Measurements from ENCODE around the gene ESAM.

The ESAM gene

GRCh38 chr11:124769806-124770774 is 8.0 kb upstream of the ESAM start:
- DNase-seq: no peak

- DNase-seq: no peak
These were observed 6.8 kb upstream of the ESAM start for GRCh38 chr11:124768914-124769313.

DNA sequence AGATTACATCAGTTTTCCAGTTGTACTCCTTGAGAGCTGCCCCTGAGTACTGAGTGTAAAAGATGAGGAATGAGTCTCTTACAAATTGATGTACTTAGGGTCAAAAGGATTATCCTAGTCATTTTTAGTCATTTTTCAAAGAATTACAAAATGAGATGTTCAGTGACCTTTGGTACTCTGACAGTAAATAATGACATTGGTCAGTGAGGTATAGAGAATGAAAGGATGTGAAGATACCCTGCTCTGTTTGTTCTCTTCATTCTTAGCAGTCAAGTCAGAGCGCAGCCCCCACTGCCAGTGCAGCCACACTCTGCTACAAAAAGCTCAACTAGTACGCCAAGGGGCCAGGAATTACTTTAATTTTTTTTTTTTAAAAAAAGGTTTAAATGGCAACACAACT is 4.1 kb upstream of the ESAM start:
- DNase-seq: no peak

DNA sequence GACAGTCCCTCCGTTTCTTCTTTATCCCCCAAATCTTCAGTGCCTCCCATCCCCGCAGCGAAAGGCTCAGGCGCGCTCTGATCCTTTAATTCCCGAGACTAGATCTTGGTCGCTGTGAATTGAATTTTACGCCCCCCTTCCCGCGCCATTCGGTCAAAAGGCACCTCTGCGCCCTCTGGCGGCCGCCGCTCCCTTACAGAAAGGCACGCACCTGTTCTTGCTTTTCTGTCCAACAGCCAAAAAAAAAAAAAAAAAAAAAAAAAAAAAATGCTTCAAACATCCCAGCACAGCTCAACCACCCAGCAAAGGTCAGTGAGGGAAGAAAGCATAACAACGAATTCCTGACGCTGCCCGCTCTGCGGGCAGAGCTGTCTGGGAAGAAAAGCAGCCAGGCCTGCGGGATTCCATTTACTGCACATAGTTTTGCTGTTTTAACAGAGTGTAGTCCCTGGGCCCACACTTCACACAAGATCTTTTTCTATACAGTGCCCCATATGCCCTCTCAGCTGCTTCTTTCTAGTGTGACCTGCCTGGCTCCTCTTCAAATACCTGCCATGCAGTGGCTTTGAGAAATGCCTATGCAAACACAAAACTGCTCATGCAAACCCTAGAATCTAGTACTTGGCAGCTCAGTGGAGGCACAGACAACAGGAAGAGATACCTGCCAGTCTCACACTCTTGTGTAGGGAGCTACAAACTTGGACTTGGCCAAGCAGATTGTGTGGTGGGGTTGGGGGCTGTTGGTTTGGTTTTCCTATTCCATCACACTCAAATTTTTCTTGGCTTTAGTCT is 1.3 kb upstream of the ESAM start:
- peak; percentile 89 to 91 for DNase-seq

DNA sequence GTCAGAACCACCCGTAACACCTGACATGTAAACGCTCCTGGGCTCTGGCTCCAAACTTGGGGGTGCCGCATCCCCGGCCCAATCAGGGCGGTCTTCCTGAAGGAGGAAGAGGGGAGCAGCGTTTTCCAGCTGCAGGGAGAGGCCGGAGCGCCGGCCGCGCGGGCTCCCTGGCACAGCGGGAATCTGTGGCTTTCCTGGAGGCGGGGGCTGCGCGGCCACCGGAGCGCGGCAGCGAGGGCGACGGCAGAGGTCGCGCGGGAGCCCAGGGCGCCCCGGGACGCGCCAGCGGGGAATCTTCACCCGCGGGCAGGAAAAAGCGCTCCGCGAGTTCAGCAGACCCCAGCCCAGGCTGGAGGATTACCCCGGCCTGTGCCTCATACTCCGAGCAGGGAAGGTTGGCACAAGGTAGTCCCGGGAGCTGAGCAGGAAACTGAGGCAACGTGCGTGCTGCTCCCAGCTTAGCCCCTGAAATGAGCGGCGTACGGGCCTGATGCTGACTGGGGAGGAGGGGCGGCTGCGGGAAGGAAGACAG is 600 bp upstream of the ESAM start:
- DNase-seq: no peak

DNA sequence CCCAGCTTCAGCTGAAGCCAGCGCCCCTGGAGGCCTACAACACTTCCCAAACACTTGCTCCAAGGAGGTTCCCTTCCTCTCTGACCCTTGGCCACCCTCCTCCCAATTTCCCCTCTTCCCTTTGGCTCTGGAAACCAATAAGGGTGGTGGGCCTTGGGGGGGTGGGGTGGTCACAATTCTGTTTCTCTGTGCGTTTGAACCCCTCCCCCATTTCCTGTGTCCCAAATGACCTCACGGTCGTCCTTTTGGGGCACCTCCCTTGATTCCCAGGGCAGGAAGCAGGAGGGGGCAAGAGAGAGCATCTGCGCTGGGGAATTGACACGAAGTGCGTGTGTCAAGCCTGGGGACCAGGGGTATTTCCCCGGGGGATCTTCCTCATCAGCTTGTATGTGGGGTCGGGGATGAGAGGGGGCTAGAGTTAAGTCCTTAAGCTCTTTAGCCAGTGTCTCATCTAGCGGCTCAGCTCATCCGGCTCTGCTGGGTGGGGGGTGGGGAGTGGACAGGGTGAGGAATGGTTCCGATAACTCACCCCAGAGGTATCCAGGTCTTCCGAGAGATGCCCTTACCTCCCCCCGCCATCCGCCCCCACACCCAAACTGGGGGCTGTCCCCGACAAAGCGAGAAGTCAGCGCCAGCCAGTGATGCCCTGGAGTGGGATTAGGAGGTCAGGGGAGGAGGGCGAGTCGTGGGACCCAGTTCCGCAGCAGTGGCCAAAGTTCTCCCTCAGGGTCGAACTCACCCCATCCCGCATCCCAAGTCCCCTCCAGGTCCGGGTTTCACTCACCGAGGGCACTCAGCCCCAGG is 587 bp downstream of the ESAM start:
- DNase-seq: no peak

DNA sequence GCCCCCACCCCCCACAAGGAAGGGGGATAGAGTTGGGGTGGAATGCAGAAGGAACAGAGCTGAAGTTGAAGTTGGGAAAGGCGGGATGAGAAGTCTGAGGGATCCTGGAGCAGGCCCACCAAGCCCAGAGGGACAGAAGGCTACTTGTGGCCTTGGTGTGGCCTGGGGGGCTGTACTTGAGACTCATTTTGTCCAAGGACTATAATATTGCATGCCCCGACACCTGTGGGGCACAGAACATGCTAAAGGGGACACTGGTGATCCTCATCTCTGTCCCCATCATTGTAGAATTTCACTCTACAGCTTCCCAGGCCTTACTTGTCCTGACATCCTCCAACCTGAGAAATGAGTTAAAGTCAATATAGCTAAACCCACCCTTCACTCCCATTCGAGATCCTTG is 1.3 kb downstream of the ESAM start:
- DNase-seq: no peak

- no peak for DNase-seq
These were observed 1.9 kb downstream of the ESAM start for GRCh38 chr11:124760205-124760652.

GRCh38 chr11:124759266-124760204 is 2.6 kb downstream of the ESAM start:
- no peak for DNase-seq

GRCh38 chr11:124758355-124759265 is 3.5 kb downstream of the ESAM start:
- DNase-seq: peak; percentile 73 to 79

DNA sequence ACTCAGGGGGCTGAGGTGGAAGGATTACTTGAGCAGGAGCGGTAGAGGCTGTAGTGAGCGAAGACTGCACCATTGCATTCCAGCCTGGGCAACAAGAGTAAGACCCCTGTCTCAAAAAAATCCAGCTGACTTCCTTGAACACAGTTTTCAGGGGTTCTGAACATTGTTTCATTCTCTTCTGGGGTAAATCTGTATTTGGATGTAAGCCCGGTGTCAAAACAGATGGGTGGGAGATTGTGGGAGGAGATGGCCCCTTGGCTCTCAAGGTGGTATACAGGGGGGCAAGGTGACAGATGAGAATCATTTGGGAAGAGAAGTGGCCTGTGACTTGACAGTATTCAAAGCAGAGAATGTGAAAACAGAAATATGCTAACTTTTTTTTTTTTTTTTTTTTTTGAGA is 4.8 kb downstream of the ESAM start:
- DNase-seq: no peak

DNA sequence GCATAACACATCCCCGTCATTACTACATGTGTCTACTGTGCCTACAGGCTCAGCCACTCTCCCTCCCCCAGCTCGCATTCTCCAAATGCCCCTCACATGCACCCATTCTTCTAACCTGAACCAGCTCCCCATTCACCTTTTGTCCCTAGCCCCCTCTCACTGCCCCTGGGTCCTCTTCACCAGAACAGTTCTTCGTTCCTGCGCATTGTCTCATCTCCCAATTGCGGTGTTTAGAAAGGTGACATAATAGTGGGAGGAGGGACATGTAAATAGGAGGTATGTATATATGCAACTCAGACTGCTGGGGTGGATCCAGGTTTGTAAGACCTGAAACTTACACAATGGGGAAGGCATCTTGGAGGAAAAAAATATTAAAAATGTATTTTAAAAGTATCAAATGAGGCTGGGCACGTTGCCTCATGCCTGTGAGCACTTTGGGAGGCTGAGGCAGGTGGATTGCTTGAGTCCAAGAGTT is 5.3 kb downstream of the ESAM start:
- no peak for DNase-seq

DNA sequence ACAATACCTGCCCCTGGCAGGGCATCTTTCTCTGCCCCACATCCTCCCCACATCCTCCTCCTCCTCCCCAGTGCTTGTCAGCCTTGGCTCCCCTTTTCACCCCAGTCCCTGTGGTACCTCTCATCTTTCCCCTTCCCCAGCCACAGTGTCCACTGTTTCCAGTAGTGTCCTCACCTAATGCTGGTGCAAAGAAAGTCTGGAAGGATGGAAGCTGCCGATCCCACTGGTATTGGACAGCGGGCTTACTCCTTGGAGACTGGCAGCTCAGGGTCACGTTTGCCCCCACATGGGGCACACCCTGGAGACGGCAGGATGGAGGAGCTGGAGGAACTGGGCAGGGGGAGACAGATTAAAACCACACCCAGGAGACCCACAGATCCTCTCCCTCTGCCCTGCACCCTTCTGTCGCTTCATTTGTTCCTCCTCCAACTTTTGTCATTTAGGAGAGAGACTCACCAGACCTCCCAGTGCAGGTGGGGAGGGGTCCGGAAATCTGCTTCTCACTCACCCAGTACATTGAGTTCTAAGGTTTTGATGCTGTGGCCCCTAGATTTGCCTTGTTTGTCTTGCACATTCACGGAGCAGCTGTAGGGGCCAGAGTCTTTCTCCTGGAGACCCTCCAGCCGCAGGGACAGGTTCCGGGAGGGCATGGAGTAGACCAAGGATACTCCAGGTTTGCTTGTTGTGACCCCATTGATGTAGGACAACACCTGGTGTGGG is 5.9 kb downstream of the ESAM start:
- no peak for DNase-seq

GRCh38 chr11:124754710-124755109 is 7.4 kb downstream of the ESAM start:
- DNase-seq: no peak

GRCh38 chr11:124754309-124754708 is 7.8 kb downstream of the ESAM start:
- no peak for DNase-seq

DNA sequence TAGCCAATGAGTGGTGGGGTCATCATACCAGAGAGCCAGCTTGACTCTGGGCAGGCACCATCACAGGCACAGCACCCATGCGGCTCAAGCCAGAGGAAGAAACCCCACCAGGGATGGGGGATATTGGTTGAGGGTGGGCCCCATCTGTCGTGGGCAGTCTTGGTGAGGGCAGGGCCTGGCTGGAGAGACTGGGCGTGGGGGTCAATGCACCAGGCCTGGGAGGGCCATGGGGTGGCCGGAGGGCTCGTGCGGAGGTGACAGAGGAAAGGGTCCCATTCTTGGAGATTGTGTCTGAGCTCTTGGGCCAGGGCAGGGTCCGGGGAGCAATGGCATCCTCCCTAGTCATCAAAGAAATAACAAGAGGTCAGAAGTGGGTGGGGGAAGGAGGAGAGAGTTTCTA is 8.5 kb downstream of the ESAM start:
- DNase-seq: no peak

DNA sequence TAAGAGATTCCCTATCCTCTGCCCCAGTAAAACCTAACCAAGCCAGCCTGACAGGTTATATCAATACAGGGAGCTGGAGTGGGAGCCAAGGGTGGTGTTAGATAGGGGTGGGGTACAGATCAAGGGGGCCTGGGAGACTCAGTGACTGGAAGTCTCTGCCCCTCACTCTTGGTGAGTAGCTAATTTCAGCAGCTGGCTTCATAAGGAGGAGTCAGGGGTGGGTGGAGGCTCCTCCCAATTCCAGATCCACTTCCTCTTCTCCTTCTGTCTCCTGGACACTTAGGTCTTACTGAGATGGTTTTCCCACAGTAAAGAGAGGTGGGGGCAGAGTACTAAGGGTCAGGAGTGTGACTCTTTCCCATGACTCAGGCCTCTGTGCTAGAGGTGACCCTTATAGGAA is 8.9 kb downstream of the ESAM start:
- no peak for DNase-seq

DNA sequence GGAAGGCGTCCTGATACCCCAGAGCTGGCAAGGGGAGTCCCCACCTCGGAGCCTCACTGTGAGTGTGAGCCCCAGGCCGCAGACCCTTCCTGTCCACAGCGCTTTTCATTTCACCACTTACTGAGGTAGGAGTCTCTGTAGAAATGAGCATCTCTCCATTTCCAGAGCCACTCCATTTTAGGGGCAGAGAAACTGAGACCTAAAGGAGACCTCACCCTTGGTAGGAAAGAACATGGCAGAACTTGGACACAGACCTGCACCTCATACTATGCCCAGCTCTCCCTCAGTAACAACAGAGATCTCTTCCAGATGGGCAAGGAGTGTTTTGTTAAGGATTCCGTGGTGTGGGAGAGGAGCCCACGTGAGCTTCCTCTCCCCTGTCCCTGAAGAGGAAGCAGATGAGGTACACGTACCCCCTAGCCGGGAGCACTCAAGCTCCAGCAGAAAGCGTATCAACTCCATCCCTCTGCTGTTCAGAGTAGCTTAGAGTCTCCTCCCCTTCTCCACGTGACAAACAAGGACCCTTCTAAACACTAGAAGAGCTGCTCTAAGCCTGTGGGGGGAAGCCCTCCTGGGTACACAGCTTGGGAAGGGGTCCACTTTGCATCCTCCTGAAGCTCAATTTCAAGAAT is 9.5 kb downstream of the ESAM start:
- no peak for DNase-seq
